Activated T-helper 1 cell treated with Interleukin-2 at 50 U/mL for 16 hours (primary cell): Measurements from ENCODE around the gene ITGB1BP1.
A peak's percentile ranks its signal among the peaks of the same experiment; 100 is the strongest.

Experiments used
- DNase-seq: peaks from one replicate; pipeline ENCODE4 v3.0.0-alpha.2; 2020; ENCODE audit warnings: low read depth

The ITGB1BP1 gene

DNA sequence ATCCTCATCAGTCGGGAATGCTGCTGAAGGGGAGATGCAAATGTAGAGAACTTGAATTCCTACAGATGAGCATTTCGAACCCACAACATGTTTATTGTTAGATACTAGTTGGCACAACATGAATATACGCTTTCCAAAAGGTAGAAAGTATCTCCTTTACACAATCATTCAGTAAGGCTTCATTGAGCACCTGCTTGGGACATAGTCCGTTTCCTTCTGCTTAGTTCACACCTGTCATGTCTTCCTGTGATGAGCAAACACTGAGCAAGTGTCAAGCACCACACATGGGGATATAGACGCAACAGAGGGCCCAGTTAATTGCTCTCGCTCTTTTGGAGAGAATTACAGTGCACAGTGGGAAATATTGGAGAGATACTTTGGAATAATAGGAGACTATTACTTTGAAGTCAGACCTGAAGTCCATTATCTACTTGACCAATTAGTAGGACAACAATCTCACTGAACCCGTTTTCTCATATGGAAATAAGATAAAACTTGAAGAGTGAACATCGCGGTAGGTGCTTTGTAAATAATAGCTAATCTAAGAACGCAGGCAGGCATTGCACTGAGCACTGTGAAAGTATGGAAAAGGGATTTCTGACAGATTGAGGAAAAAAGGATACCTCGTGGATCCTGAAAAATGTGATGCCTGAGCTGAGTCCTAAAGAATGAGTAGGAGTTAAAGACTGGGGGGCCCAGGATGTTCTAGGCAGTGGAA is 1.3 kb upstream of the ITGB1BP1 start:
- DNase-seq: no peak

DNA sequence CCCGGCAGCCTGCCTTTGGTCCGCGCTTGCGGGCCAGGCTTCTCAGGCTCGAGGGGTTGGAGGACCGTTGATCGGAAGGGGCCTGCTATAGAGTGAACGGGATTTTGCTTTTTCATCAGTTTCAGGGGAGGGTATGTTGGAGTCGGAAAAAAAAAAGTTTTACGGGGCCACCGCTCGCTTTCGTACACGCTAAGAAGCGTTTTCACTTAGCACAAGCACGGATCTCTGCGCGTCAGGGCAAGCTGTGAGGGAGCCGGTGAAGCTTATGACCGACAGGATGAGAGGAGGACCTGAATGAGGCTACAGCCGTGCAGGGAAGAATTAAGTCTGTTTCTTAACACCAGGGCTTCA is 569 bp upstream of the ITGB1BP1 start:
- peak; percentile 4 for DNase-seq

GRCh38 chr2:9422321-9423099 is 818 bp downstream of the ITGB1BP1 start:
- DNase-seq: peak; percentile 8

DNA sequence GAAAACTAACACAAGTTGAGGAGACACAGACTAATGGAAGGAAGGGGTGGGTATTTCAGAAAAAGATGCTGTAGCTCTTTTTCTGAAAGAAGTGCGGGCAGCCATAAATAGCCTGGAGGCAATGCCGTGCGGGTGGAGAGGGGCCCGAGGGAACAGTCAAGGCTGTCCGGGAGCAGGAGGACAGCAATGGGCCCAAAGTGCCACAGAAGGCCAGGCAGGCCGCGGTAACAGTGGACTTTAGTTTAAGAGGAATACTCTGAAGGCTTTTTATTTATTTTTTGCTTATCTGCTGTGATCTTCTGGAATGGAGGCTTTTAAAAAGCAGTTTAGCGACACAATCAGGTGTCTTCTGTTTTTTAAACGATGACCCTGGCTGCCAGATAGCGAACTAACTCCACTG is 2.8 kb downstream of the ITGB1BP1 start:
- no peak for DNase-seq

DNA sequence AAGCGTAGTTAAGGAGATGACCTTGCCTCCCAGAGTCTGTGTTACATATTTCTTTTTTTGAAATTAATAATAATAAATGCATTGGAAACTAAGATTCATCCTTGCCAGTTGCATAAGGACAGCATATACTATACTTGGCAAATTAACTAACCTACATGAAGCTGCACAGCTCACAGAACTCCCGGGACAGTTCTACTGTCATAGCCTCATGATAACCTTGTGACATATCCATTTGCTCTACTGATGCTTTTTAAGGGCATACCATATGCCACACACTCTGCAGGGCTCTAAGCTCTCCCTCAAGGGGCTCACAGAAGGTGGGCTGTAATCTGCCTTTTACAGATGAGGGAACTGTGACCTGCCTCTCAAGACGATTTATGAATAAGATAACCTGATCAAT is 3.8 kb downstream of the ITGB1BP1 start:
- no peak for DNase-seq

DNA sequence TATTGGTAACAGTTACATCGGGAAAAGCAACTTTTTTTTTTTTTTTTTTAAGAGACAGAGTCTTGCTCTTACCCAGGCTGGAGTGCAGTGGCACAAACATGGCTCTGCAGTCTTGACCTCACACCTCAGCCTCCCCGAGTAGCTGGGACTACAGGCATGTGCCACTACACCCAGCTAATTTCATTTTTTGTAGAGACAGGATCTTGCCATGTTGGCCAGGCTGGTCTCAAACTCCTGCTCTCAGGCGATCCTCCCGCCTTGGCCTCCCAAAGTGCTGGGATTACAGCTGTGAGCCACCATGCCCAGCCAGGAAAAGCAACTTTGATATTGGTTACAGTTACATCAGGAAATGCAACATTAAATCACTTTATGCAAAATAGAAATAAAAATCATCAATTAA is 4.6 kb downstream of the ITGB1BP1 start:
- no peak for DNase-seq

- no peak for DNase-seq
Measured at GRCh38 chr2:9417725-9418124, 5.6 kb downstream of the ITGB1BP1 start.

- DNase-seq: no peak
Measured at GRCh38 chr2:9416962-9417316, 6.4 kb downstream of the ITGB1BP1 start.

- no peak for DNase-seq
Measured at GRCh38 chr2:9416267-9416961, 6.9 kb downstream of the ITGB1BP1 start.

DNA sequence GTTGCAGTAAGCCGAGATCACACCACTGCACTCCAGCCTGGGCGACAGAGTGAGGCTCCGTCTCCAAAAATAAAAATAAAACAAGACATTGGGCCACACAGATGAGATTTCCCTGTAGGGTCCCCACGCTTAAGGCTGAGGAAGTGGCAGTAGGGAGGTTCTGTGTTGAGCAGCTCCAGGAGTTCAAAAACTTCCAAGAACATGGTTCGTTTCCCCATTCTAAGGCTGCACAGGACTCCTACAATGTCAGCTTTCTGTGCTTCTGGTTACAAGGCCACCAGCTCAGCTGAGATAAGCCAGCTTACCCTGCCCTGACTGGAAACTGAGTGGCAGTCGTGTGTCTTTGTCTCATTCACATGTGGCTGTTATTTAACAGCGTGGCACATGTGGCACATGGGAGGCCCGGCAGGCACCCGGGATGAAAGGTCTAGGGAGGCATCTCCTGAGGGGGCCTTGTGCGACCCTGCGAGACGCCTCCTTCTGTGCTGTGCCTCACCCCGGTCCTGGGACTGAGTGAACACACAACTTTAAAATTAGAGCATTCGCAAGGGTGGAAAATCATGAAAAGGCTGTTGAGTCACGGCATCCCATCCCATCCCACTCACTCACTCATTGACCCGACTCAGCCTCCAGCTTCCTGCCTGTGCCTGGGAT is 7.7 kb downstream of the ITGB1BP1 start:
- no peak for DNase-seq

DNA sequence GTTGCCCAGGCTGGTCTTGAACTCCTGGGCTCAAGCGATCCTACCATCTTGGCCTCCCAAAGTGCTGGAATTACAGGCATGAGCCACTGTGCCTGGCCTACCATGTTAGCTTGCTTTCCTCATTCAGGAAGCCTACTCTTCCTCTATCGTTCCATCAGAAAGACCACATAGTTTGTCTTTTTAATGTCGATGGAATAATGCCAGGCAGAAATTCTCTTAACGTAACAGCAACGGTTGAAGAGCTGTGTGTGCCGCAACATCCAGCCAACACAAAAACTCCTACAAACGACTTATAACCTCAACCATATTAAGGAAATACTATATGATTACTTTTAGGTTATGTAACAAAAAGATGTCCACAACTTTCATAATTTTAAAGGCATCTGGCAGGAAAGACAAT is 10.5 kb downstream of the ITGB1BP1 start:
- DNase-seq: no peak

GRCh38 chr2:9410108-9410507 is 13.2 kb downstream of the ITGB1BP1 start:
- DNase-seq: no peak

- no peak for DNase-seq
Measured at GRCh38 chr2:9408641-9409151, 14.6 kb downstream of the ITGB1BP1 start.

DNA sequence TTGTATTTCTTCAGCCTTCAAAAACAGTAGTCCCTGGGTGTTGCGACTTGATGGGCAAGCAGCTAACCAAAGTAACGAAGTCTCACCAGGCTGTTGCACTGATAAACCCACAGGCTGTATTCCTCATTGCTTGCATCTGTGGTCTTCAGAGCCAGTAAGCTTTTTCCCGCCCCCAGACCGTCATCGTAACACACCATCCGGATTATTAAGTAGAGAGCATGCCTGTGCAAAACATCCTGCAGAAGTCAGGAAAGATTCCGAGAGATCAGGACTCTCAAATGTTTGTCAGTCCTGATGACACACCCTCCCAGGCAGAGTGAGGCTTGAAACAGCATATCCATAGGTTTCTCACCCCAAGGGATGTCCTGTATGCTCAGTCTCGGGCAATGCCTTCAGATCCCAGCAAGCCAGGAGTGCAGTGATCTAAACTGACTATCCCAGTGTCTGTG is 15.9 kb downstream of the ITGB1BP1 start:
- DNase-seq: no peak

GRCh38 chr2:9406529-9407362 is 16.6 kb downstream of the ITGB1BP1 start:
- DNase-seq: no peak

DNA sequence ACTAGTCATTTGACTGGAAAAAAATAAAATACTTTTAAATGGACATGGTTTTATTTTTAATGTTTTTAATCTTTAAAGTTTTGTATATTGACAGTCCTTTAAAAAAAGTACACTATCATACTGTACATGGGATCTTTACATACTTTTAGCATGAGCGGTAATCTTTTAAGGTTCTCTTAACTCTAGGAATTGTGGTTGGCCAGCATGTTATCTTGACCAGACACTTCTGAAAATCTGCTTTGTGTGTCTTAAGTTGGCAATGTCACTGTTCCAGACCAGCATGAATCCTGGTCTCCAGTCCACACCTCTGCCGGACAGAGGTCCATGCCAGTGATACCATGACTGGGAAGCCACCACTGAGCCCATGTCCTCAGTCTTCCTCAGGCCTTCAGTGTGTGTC is 17.7 kb downstream of the ITGB1BP1 start:
- DNase-seq: no peak

DNA sequence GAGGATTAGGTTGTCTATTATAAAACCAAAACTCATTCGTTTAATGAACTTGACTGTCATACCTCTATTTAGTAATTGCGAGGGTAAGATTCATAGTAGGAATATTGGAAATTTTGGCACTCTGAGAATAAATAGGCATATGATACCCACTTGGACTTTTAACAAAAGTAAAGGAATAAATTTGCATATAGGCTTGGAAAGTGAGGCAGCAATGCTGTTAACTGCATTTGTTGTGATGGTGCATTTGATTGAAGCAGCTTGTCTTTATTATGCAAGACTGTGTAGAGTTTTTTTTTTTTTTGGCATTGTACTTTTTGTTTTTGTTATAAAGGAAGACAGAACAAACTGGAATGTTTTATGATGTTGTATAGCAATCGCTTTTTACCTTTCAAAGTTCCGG is 18.9 kb downstream of the ITGB1BP1 start:
- DNase-seq: no peak

DNA sequence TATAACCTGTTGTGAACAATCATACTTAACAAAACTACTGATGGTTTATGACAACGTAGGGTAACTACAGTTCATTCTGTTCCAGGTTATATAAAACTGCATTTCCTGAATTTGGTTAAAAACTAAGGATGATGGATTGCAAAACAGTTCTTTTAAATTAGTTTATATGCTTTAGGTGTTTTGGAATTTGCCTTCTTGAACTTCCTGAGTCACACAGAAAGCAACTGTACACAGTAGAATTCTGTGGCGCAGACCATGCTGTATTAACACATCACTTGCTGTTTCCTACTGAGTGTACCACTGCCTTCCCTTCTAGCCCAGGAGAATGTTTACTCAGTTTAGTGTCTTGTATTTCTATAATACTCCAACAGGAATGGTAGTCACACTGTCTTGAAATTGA is 19.4 kb downstream of the ITGB1BP1 start:
- no peak for DNase-seq

DNA sequence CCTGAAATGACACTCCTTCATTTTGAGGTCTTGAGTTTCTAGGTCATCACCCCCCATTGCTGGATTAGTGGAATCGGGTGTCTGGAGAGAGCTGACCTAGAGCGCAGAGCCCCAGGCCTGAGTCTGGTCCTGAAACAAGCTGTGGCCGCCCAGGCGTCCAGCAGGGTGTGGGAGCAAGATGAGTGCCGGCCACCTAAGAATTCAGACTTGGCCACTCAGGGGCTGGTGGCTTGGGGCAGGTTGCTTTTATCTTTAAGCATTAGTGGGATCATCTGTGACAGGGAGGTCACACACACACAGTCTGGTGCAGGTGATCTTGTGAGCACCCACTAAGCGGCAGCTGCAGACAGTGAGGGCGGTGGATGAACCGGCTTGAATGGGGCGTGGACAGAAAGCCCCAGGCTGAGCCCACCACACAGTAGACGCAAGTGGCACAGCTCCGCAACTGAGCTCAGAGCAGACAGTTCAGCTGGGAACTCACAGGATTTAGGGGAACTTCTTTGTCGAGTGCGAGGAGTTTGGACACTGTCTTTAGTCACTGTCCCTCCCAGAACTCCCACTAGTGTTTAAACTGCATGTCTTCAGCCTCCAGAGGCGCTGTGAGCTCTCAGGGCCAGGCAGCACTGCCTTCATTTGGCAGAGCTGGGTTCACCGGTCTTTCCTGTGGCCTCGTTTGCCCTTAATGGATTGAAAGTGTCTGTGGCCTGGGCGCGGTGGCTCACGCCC is 21.5 kb downstream of the ITGB1BP1 start:
- no peak for DNase-seq

DNA sequence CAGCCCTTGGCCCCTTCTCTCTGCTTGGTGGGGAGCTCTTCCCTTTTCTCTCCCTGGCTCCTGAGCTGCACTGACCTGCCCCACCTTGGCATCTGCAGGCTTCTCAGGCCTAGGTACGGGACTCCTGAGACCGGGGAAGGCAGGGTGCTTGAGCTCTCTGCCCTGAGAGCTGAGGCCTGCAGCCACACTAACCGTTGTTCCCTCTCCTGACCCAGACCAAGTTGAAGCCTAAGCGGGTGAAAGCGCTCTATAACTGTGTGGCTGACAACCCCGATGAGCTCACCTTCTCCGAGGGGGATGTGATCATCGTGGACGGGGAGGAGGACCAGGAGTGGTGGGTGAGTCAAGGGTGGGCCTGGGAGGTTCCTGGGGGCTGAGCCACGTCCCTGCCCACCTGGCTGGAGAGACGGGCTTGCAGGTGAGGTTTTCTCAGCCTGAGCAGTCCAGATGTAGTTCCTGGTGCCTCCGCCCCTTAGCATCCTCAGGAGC is 22.2 kb downstream of the ITGB1BP1 start:
- no peak for DNase-seq
